Activated naive CD4-positive, alpha-beta T cell (primary cell): ENCODE measurements around the gene PEPD.

Source experiments
- DNase-seq, 4 experiments: peaks; one replicate each; lab custom pipeline; 2025; lab: John Stamatoyannopoulos, UW

The PEPD gene

GRCh38 chr19:33395561-33396550 is 125.7 kb downstream of the PEPD start:
- no peak for DNase-seq

GRCh38 chr19:33394723-33395560 is 126.6 kb downstream of the PEPD start:
- DNase-seq, result no peak

GRCh38 chr19:33394006-33394722 is 127.4 kb downstream of the PEPD start:
- DNase-seq, result no peak

DNA sequence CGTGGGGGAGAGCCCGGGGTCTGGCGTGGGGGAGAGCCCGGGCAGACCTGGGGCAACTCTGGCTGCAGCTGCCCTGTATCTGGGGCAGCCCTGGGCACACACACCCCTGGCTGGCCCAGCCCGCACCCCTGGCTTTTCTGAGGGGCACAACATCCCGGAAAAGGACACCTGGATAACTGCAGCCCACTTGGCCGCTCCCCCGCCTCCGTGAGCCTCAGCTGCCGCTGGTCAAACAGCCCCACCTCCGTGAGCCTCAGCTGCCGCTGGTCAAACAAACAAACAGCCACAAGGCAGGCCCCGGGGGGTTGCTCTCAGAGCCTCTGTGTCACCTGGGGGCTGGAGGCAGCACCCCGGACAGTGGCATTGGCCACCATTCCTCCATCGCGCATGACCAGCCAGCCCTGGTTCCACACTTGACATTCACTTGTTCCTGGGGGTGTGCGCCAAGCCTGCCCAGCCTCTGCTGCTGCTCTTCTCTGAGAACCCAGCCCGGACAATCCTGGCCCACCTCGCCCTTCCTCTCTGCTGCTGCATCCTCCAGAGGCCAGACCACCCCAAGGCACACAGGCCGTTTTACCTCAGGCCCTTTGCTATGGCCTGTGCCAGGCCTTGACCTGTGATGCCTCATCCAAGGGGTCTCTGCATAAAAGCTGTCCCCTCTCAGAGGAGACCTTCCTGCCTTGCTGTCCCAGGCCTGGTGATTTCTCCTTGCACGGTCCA is 128.1 kb downstream of the PEPD start:
- no peak for DNase-seq

GRCh38 chr19:33392341-33393285 is 129.0 kb downstream of the PEPD start:
- no peak for DNase-seq

- no peak for DNase-seq
Observed at GRCh38 chr19:33391631-33392249, 129.9 kb downstream of the PEPD start.

GRCh38 chr19:33390908-33391630 is 130.5 kb downstream of the PEPD start:
- no peak for DNase-seq

GRCh38 chr19:33390101-33390907 is 131.3 kb downstream of the PEPD start:
- no peak for DNase-seq

GRCh38 chr19:33389421-33390100 is 132.0 kb downstream of the PEPD start:
- DNase-seq, result no peak

DNA sequence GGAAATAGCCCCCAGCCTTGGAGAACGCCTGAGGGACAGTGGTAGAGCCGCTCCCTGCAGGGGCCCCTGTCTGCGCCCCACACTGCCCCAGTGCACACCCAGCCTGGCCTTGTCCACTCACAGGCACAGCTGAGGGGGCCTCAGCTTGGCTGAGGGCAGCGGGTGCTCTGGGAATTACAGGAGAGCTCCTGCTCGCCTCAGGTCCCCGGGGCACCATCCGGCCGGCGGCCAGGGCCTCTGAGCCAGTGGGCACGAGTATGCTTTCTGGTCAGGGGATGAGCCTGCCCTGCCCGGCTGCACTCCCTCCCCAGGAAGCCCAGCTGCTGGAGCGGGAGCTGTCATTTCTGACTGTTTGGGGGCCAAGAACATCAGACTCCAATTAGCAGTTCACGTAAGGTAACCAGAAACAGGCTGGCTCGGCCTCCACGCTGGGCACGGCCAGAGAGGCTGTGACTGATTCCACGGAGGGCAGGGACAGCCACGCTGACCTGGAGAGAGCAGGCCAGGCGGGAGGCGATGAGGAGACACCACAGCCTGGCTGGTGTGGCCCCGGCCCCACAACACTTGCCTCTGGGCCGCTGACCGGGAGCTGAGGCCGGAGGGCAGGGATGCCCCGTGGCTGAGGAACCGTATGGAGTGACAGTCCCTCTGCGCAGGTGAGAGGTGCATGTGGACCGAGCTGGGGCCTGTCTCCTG is 132.7 kb downstream of the PEPD start:
- no peak for DNase-seq

- no peak for DNase-seq
Observed at GRCh38 chr19:33388231-33388724, 133.3 kb downstream of the PEPD start.

DNA sequence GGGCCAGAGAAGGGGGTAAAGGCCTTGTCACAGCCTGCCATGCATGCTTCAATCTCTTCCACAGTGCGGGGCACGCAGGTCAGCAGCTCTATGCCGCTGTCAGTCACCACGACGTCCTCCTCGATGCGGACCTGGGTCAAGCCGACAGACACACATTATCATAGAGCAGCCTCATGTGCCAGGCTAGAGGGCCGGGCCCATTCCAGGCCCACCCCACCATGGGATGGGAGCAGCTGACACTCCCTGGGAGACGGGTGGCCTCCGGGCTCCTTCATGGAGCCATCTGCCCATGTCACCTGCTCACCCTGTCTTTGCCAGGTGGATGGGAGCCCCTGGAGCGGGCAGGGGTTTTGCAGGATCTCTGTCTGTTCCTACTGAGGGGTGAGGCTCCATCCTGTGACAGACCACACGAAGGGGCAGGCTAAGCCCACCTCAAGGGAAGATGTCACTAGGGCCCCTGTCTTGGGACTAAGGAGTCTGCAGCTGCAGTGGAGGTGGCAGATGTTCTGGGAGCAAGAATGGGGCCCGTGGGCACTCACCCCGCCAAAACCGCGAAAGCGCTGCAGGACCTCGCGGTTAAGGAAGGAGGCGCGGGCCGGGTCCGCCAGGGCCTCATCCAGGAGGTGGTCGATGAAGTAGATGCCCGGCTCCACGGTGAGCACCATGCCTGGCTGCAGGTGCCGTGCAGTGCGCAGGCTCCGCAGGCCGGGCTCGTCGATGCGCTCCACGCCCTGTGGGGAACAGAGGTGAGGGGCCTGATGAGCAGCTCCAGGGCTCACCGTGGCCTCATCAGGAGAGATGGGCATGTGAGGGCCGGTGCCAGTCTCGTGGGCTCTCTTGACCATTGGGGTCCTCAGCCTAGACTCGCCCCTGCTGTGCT is 134.0 kb downstream of the PEPD start:
- DNase-seq, result no peak

DNA sequence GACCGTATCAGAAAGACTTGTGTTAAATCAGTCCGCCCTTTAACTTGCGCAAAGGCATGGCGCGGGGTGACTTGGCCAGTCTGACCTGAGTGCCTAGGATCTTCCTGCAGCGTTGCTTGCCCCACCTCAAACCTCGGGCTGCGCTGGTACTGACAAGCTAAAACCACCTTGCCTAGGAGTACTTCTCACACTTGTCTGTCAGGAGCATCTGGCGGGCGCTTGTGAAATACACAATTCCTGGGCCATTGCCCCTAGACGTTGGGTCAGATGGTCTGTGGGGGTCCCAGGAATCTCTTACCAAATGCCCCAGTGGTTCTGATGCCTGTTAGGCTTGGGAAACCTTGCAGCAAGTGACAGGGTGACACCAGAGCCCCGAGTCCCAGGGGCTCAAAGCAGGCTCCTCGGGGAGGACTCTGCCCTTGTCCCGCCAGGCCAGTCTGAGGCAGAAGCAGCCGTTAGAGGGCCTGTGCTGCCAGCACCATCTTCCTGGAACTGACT is 135.2 kb downstream of the PEPD start:
- no peak for DNase-seq

DNA sequence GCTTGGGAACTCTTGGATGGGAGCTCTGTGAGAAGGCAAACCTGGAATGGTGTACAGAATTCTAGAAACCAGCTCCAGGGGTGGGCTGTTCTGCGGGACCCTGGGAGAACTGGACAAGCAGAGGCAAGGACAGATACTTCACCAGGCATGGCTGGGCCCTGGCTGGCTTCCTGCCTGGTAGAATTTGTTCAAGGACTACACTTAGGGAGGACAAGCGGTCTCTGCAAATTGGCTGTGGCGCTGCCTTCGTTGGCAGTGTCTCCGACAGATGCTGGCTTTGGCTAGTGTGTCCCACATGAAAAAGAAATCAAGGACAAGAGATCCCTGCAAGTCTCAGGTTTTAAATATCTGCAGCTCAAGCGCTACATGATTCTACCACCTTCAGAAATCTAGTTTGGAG is 135.6 kb downstream of the PEPD start:
- no peak for DNase-seq

GRCh38 chr19:33384983-33385382 is 136.6 kb downstream of the PEPD start:
- DNase-seq, result no peak
